Activated B cell treated with CpG ODN at 0.5 μM for 24 hours (primary cell): ENCODE results near the gene CC2D1A. TPM values are rescaled to one million over a fixed set of nuclear protein-coding genes. Genes with fewer than 3 reads are reported as not detected.

Source experiments
- ATAC-seq: fragments of 200-7000 bp; cut with Tn5 transposase; one replicate; pipeline ENCODE4 v1.10.0; 2021; ENCODE audit warnings: low read depth, mild to moderate bottlenecking, moderate library complexity
- CTCF ChIA-PET: fragments of 350-600 bp; sonication (Branson Sonifier 250); formaldehyde crosslinking; loops from one replicate; lab custom pipeline; 2021; ENCODE audit warnings: antibody characterized with exemption; lab: Charles Lee
- POLR2A ChIA-PET: fragments of 350-600 bp; sonication (Branson Sonifier 250); formaldehyde crosslinking; loops from one replicate; lab custom pipeline; 2021; ENCODE audit warnings: antibody characterized with exemption; lab: Charles Lee
- DNase-seq: peaks from one replicate; pipeline ENCODE4 v3.0.0; 2022
- H3K27ac Mint-ChIP-seq: one replicate; pipeline ENCODE4 v1.8.0; 2020; ENCODE audit warnings: mixed read lengths
- H3K27me3 Mint-ChIP-seq: one replicate; pipeline ENCODE4 v1.8.0; 2021; ENCODE audit warnings: mixed read lengths
- H3K36me3 Mint-ChIP-seq: one replicate; pipeline ENCODE4 v1.8.0; 2021; ENCODE audit warnings: low read depth, mixed read lengths
- H3K4me1 Mint-ChIP-seq: one replicate; pipeline ENCODE4 v1.8.0; 2021; ENCODE audit warnings: mixed read lengths
- H3K4me3 Mint-ChIP-seq: one replicate; pipeline ENCODE4 v1.8.0; 2020; ENCODE audit warnings: mild to moderate bottlenecking, mixed read lengths
- H3K9me3 Mint-ChIP-seq: one replicate; pipeline ENCODE4 v1.8.0; 2020; ENCODE audit warnings: mixed read lengths
- intact Hi-C: fragments of 100-400 bp; cut with micrococcal nuclease; formaldehyde crosslinking; loops from one replicate; pipeline ENCODE4 v1.15.1; 2024
- total RNA-seq: library from RNA; stranded (reverse); gene quantifications from 2 replicates; pipeline ENCODE4 v1.2.3, GENCODE V29; 2022
- TF ChIP-seq, protein P1 (sequence below): fragments of 200-600 bp; IDR thresholded peaks from one replicate; pipeline ENCODE4 v1.8.0; 2022; ENCODE audit warnings: antibody characterized with exemption, mild to moderate bottlenecking

CC2D1A gene
- total RNA-seq, 1 donor from 2014 or later: 35.6 TPM

DNA sequence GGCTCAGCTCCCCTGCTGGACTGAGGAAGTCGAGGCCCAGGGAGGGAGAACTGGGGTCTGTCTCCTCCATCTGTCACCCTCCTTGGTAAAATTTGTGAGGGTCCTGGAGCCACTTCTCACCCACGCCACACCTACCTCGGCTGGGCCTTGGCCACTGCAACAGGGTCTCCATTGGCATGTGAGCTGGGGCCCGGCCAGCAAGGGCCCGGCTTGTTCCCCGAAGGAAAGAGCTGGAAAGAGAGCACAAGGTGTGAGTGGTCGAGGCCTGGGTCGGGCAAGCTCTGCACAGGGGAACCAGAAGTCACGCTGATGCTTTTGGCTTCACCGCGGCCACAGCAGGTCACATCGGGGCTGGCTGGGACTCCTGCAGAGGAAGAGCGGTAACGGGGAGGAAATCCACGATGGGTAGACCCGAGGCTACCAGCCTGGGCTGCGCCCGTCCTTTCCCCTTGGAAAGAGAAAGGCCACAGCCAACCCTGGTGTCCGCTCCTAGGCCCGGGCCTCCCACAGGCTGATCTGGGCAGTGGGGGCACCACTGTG is 20.1 kb upstream of the CC2D1A start:
- ATAC-seq (no peak), DNase-seq (no peak)
- Mint-ChIP-seq H3K36me3 (no peaks in the 10 kb centered on the region), H3K27ac (no peak overlapping the region), H3K27me3 (peaks cover 3% of the 10 kb centered on the region), H3K4me1 (peaks cover 17% of the 10 kb centered on the region), H3K4me3 (no peak overlapping the region), H3K9me3 (no peaks in the 10 kb centered on the region)
- POLR2A ChIA-PET: interaction anchor here (1.4 kb wide), 1 partner anchor 146 kb away, joined by 4 read pairs; the partner anchor contains the start of gene IL27RA
- CTCF ChIA-PET: interaction anchor here (1.5 kb wide), 1 partner anchor 146 kb away, joined by 3 read pairs; the partner anchor contains the start of gene IL27RA
- intact Hi-C loops: no loop called here
- TF ChIP-seq, protein P1, sequence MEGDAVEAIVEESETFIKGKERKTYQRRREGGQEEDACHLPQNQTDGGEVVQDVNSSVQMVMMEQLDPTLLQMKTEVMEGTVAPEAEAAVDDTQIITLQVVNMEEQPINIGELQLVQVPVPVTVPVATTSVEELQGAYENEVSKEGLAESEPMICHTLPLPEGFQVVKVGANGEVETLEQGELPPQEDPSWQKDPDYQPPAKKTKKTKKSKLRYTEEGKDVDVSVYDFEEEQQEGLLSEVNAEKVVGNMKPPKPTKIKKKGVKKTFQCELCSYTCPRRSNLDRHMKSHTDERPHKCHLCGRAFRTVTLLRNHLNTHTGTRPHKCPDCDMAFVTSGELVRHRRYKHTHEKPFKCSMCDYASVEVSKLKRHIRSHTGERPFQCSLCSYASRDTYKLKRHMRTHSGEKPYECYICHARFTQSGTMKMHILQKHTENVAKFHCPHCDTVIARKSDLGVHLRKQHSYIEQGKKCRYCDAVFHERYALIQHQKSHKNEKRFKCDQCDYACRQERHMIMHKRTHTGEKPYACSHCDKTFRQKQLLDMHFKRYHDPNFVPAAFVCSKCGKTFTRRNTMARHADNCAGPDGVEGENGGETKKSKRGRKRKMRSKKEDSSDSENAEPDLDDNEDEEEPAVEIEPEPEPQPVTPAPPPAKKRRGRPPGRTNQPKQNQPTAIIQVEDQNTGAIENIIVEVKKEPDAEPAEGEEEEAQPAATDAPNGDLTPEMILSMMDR: no peak

DNA sequence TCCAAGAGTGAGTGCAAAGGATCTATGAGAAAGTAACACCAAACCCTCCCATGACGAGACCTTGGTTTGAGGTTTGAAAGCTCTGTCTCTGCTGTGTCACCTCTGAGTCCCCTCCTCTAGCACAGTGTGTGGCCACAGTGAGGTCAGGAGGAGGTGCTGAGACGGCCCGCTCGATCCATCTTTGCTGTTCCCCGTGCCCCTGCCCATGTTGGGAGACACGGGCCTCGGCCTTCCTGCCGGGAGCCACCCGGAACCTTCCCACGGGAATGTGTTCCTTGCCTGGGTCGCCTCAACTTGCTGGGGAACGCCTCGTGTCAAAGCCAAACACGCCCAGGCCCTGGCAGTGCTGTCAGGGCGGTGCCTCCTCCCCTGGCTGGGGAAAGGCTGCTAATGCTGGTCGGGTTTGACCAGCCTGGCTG is 19.0 kb upstream of the CC2D1A start:
- H3K4me1 Mint-ChIP-seq: peaks cover 6% of the 10 kb centered on the region
- no peaks in the 10 kb centered on the region for H3K36me3 Mint-ChIP-seq
- ATAC-seq (no peak), DNase-seq (no peak)
- H3K27ac Mint-ChIP-seq: no peak overlapping the region
- H3K27me3 Mint-ChIP-seq: peaks cover 3% of the 10 kb centered on the region
- H3K4me3 Mint-ChIP-seq: no peak overlapping the region
- H3K9me3 Mint-ChIP-seq: no peaks in the 10 kb centered on the region
- intact Hi-C loops: no loop called here
- CTCF ChIA-PET: interaction anchor here (1.5 kb wide), 1 partner anchor 145 kb away, joined by 3 read pairs; the partner anchor contains the start of gene IL27RA
- TF ChIP-seq, protein P1: no peak
- POLR2A ChIA-PET: interaction anchor here (0.5 kb wide), 1 partner anchor 600 kb away, joined by 3 read pairs; no protein-coding TSS in a partner anchor

DNA sequence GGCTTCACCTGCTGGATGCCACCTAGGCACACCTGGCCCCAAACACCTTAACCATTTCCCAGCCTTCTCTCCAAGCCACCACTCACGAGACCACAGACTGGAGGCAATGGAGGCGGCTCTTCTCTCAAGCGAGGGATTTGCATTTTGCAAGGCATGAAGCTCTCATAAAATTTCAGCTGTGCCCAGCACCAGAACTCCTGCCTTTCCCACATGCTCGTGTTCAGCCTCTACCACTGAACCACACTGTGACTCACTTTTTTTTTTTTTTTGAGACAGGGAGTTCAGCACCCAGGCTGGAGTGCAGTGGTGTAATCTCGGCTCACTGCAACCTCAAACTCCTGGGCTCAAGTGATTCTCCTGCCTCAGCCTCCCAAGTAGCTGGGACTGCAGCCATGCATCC is 18.5 kb upstream of the CC2D1A start:
- CTCF ChIA-PET: interaction anchor here (1.5 kb wide), 1 partner anchor 144 kb away, joined by 3 read pairs; the partner anchor contains the start of gene IL27RA

DNA sequence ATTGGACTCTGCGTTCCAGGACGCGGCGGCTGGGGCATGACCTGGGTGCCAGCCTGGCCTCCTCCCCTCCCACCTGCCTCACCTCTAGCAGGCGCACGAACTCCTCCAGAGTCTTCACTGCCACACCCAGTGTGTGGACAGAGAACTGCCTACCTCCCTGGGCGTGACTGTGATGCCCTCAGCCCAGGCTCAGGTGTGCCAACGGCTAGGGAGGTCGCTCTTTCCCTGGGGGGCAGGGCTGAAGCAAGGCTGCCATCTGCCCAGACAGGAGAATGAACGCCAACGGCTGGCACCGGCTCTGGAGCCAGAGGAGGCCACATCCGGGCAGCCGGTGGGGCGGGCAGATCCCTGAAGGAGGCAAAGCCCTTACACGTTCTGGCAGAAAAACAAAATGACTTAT is 17.7 kb upstream of the CC2D1A start:
- DNase-seq (no peak), ATAC-seq (no peak)
- Mint-ChIP-seq H3K36me3 (no peaks in the 10 kb centered on the region), H3K9me3 (no peaks in the 10 kb centered on the region), H3K27me3 (peaks cover 3% of the 10 kb centered on the region), H3K4me1 (no peaks in the 10 kb centered on the region), H3K4me3 (no peak overlapping the region), H3K27ac (no peak overlapping the region)
- intact Hi-C loops: no loop called here
- ChIA-PET CTCF (no interaction called here), POLR2A (no interaction called here)
- TF ChIP-seq, protein P1: no peak

More for the DNA sequence above, 18.5 kb upstream of the CC2D1A start:
- H3K27me3 Mint-ChIP-seq: peaks cover 3% of the 10 kb centered on the region
- POLR2A ChIA-PET: interaction anchor here (0.5 to 0.7 kb wide), 2 partner anchors 289 to 599 kb away, joined by 3 read pairs; no protein-coding TSS in a partner anchor
- H3K9me3 Mint-ChIP-seq: no peaks in the 10 kb centered on the region
- H3K36me3 Mint-ChIP-seq: no peaks in the 10 kb centered on the region
- intact Hi-C loops: no loop called here
- TF ChIP-seq, protein P1: no peak
- H3K27ac Mint-ChIP-seq: no peak overlapping the region
- DNase-seq: no peak
- H3K4me3 Mint-ChIP-seq: no peak overlapping the region
- ATAC-seq: no peak
- H3K4me1 Mint-ChIP-seq: peaks cover under 1% of the 10 kb centered on the region

DNA sequence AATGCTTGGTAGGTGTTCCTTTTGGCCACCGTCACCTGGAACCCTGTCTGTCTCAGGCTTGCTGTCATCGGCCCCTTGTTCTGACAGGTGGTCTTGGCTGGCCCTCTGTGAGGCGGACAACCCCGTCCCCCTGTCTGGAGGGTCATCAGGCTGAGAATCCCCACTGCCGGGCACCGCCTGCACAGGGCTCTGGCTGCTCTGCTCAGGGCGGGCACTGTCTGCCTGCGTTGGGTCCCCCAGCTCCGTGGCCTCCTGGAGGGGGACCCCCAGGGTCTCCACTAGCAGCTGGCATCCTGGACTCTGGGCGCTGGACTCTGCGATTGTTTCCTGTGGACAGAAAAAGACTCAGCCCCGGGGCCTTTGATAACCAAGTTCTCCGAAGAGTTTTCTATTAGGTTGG is 15.9 kb upstream of the CC2D1A start:
- no peaks in the 10 kb centered on the region for H3K9me3 Mint-ChIP-seq
- no peak overlapping the region for H3K4me3 Mint-ChIP-seq
- POLR2A ChIA-PET: no interaction called here
- CTCF ChIA-PET: no interaction called here
- H3K36me3 Mint-ChIP-seq: no peaks in the 10 kb centered on the region
- intact Hi-C loops: no loop called here
- H3K4me1 Mint-ChIP-seq: no peaks in the 10 kb centered on the region
- ATAC-seq: no peak
- no peak overlapping the region for H3K27ac Mint-ChIP-seq
- DNase-seq: no peak
- TF ChIP-seq, protein P1: no peak
- no peaks in the 10 kb centered on the region for H3K27me3 Mint-ChIP-seq
